HG02623 (cell line): ENCODE results near the gene FNTB.
"Not testable (repeated sequence)": the region's sequence is repeated elsewhere in the genome, so short reads cannot be mapped to it uniquely, and the experiment has no call there.

Experiments used
- ATAC-seq: cut with Tn5 transposase; IDR thresholded peaks from one replicate; pipeline ENCODE4 v1.9.1; 2021; ENCODE audit warnings: moderate library complexity; ENCODE audit not compliant: unreplicated experiment

The FNTB gene

GRCh38 chr14:65010211-65010931 lies 23.7 kb downstream of the FNTB start:
- no peak for ATAC-seq

DNA sequence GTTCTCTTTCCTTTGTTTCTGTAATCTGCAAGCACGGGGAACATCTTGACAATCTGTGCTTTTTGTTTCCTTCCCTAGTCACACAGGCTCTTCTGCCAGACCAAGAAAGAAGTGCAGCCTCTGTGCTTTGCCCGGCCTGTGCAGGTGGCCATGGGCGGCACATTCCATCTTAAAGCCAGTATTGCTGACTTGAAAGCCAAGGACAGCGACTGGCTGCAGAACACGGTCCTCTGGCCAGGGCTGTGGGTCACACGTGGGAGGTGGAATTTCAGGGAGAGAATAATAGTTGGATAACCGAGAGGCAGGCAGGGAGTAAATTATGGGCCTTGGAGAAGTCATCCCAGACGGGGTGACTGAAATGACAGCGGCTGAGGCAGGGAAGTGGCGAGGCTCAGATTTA lies 24.8 kb downstream of the FNTB start:
- no peak for ATAC-seq

DNA sequence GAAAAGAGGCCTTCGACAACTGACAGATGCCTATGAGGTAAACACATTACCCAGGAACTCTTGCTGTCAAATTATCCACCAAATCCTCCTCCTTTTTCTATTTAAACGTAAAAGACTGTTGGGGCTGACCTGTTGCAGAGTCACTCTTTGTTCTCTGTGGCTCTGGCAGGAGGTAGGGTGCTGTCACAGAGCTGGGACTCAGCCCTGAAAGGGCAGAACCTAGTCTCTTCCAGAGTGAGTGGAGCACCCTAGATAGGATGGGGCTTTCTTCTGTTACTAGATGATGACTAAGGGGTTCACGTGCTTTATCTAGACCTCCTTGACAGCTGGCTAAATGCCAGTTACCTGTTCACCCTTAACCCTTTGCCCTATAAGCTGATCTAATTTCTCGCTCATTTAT lies 25.7 kb downstream of the FNTB start:
- no peak for ATAC-seq

DNA sequence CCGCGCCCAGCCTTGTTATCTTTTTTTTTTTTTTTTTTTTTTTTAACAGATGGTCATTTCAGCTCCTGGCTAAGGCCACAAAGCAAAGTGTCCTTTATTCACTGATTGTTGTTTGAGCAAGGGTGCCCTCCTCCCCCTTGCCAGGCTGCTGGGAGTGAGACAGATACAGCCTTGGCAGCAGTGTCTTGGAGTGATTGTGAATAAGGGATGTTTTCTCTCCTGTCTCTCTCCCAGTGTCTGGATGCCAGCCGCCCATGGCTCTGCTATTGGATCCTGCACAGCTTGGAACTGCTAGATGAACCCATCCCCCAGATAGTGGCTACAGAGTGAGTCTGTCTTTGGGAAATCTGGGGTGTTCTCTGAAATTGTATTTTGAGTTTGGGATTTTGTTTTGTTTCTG lies 28.7 kb downstream of the FNTB start:
- ATAC-seq: no peak

DNA sequence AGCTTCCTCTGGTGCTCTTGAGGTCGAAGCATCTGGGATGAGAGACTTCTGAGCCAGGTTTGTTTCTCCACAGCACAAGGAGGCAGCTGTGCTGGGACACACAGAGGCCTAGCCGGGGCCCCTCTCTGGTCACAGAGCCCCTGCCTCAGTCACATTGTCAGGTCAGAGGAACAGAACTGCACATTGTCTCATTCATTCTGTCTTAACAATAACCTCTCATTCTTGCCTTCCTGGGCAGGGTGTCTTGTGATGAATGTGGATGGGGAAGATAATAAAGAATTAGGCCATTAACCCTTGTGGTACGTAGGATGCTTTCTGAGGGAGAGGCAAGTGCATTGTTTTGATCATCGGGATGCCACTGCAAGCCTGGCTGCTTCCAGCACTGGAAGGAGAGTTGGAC lies 29.8 kb downstream of the FNTB start:
- no peak for ATAC-seq

GRCh38 chr14:65019944-65020566 lies 33.4 kb downstream of the FNTB start:
- no peak for ATAC-seq

- no peak for ATAC-seq
Observed at GRCh38 chr14:65024957-65025356, 38.3 kb downstream of the FNTB start.

GRCh38 chr14:65025818-65026217 lies 39.1 kb downstream of the FNTB start:
- ATAC-seq: no peak

GRCh38 chr14:65026526-65026925 lies 39.8 kb downstream of the FNTB start:
- ATAC-seq: no peak

DNA sequence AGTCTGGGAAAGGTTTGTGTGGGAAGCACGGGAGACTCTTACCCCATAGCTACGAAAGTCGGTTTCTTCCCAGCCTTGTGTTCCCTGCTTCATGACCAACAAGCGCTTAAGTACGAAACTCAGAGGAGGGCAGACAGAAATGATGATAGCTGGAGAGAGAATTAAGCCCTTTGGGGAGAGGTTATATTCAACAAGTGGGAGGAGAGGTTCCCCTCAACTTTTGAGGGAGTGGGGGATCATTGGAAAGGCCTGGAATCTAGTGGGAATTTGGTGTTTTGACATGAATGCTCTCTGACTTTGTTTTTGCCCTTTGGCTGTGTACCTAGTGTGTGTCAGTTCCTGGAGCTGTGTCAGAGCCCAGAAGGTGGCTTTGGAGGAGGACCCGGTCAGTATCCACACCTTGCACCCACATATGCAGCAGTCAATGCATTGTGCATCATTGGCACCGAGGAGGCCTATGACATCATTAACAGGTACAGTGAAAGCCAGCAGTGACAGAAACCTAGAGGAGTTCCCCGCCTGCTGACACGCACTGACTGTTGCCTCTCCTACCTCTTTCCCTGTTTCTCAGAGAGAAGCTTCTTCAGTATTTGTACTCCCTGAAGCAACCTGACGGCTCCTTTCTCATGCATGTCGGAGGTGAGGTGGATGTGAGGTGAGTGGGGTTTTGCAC lies 40.6 kb downstream of the FNTB start:
- no peak for ATAC-seq

GRCh38 chr14:65028937-65029336 lies 42.2 kb downstream of the FNTB start:
- ATAC-seq: no peak

GRCh38 chr14:65031321-65031720 lies 44.6 kb downstream of the FNTB start:
- not testable (repeated sequence) for ATAC-seq

DNA sequence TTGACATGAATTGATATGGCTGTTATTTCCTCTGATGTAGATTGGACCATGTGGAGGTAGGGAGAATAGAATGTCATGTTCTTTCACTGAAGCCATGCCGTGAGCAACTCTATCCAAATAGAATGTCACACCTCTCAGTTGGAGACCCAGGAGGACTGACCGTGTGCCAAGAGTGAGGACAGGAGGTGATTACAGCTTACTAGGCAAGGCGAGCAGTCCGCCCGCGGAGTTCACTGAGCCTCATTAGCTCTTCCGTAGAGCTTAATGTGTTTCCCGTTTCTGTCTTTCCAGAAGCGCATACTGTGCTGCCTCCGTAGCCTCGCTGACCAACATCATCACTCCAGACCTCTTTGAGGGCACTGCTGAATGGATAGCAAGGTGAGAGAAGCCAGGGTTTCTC lies 45.6 kb downstream of the FNTB start:
- no peak for ATAC-seq

DNA sequence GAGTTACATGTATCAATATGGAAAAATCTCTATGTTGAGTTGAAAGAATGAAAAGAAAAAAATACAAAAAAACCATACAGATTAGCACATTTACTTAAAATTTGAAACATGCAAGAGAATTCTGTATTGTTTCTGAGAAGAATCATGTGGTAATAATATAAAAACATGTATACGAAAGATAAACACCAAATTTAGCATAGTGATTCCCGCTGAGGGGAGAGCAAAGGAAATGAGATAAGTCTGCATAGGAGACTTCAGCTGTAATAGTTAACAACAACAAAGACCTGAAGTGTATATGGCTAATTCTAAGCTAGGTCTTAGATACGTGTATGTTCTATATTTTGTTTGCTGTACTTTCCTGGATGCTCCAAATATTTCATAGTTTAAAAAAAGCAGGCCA lies 46.5 kb downstream of the FNTB start:
- ATAC-seq: no peak

- no peak for ATAC-seq
Observed at GRCh38 chr14:65034021-65034420, 47.3 kb downstream of the FNTB start.

DNA sequence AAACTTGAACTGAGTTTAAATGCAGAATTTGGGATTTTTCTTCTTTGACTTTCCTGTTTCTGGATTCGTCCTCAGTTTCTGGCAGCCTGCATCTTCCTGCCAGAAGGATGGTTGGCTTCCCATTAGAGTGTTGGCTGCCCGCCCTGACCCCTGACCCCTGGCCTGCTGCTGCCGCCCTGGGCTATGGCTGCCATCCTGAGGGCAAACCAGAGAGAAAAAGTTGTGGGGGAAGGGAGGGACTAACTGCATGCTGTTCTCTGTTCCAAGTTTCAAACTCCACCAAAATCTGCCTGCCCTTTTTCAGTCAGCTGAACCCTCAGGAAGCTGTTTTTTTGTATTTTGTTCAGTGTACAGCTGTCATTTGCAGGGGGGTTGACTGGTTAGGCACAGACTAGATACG lies 48.4 kb downstream of the FNTB start:
- no peak for ATAC-seq

DNA sequence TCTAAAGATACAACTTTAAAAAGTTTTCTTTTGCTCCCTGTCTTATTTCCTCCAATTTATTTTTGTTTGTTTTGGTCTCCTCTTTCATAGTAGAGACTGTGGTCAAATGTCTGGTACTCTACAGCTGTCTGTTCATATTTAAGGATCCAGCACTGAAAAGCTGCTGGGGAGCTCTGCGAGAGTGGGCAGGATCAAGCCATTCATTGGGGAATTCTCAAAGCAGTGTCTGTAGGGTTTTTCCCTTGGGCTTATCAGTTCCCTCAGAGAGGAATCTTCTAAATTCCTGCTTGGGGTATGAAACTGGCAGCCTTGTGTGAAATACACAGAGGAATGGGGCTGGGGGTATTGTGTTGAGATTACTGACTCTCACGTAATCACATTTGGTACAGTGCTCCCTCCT lies 52.3 kb downstream of the FNTB start:
- no peak for ATAC-seq

DNA sequence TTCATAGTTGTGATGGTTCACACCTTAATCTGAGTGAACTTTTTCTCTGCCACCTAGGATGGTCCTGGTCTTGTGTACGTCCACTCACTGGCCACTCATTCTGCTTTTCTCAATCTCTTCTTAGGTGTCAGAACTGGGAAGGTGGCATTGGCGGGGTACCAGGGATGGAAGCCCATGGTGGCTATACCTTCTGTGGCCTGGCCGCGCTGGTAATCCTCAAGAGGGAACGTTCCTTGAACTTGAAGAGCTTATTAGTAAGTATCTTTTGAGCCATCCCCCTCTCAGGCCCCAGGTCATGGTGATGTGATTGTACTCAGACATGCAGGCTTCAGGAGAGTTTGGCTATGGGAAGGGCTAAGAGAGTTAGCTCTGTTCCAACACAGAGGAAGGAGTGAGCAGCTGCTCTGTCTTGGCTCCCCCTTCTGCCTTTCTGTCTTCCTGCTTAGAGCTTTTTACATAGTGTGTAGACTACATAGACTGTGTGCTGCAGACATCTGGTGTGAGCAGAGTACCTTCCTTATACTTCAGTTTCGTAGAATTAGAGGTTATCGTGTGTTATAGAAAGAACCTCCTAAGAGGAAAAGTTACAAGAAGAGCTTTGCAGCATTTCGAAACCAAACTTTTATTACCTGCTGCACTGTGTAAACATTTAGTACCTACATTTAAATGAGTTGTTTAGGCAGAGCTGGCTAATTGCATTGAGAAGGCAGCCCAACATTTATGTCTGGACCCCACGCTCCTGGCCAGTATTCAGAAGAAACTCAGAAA lies 54.2 kb downstream of the FNTB start:
- no peak for ATAC-seq

- no peak for ATAC-seq
Observed at GRCh38 chr14:65041434-65041915, 54.8 kb downstream of the FNTB start.

GRCh38 chr14:65042296-65042695 lies 55.6 kb downstream of the FNTB start:
- no peak for ATAC-seq

- ATAC-seq: no peak
Observed at GRCh38 chr14:65042731-65043372, 56.2 kb downstream of the FNTB start.
